Ectodermal cell (in vitro differentiated cells): ENCODE results near the gene MYOZ2.

Source experiments
- H3K27ac ChIP-seq: 2 replicates; pipeline ENCODE4 v1.7.0; 2013; ENCODE audit warnings: mild to moderate bottlenecking, low read depth, low read length; ENCODE audit not compliant: insufficient read depth, poor library complexity, severe bottlenecking
- H3K27me3 ChIP-seq: 2 replicates; pipeline ENCODE4 v1.7.0; 2013; ENCODE audit warnings: mild to moderate bottlenecking, low read length; ENCODE audit not compliant: insufficient read depth, control insufficient read depth, poor library complexity, severe bottlenecking
- H3K36me3 ChIP-seq: one replicate; pipeline ENCODE4 v1.7.0; 2013; ENCODE audit warnings: low read length; ENCODE audit not compliant: control insufficient read depth, insufficient read depth
- H3K4me1 ChIP-seq: one replicate; pipeline ENCODE4 v1.7.0; 2013; ENCODE audit warnings: low read length; ENCODE audit not compliant: control insufficient read depth, insufficient read depth
- H3K4me3 ChIP-seq: 2 replicates; pipeline ENCODE4 v1.7.0; 2013; ENCODE audit warnings: low read depth, low read length, control low read depth; ENCODE audit not compliant: insufficient read depth
- H3K9me3 ChIP-seq: 2 replicates; pipeline ENCODE4 v1.7.0; 2013; ENCODE audit warnings: mild to moderate bottlenecking, low read length, moderate library complexity; ENCODE audit not compliant: control insufficient read depth
- WGBS, 2 experiments: methylation state at CpG; one replicate each; pipeline ENCODE4 v1.1.7; 2013; ENCODE audit warnings: missing lambda C conversion rate in 2 of 2; 5-methylcytosine and 5-hydroxymethylcytosine counted together

MYOZ2 gene

GRCh38 chr4:119212234-119212963 lies 76.8 kb downstream of the MYOZ2 start, which contains the start of gene USP53:
USP53 (plus strand) TSS chr4:119212713; CDS start chr4:119239760, 27,047 bp downstream.
- peaks cover 3% of the 10 kb centered on the region for H3K27me3 ChIP-seq
- WGBS, 2 experiments, result 0% methylated on average over 55 of the region's 55 CpGs

GRCh38 chr4:119212964-119213606 lies 77.5 kb downstream of the MYOZ2 start:
- peak overlapping the region; percentile 76 for H3K4me3 ChIP-seq
- H3K27me3 ChIP-seq, result peaks cover 3% of the 10 kb centered on the region
- H3K4me1 ChIP-seq, result no peaks in the 10 kb centered on the region
- 0 to 1% methylated on average over 24 of the region's 24 CpGs for WGBS, 2 experiments
- no peaks in the 10 kb centered on the region for H3K9me3 ChIP-seq
- no peaks in the 10 kb centered on the region for H3K36me3 ChIP-seq
- peak overlapping the region; percentile 93 for H3K27ac ChIP-seq

More at GRCh38 chr4:119212234-119212963, 76.8 kb downstream of the MYOZ2 start, which contains the start of gene USP53:
- Histone ChIP-seq H3K4me1 (no peaks in the 10 kb centered on the region), H3K9me3 (no peaks in the 10 kb centered on the region), H3K27ac (peak within 1 kb of the TSS; percentile 93), H3K4me3 (peak within 1 kb of the TSS; percentile 76), H3K36me3 (no peaks in the 10 kb centered on the region)

DNA sequence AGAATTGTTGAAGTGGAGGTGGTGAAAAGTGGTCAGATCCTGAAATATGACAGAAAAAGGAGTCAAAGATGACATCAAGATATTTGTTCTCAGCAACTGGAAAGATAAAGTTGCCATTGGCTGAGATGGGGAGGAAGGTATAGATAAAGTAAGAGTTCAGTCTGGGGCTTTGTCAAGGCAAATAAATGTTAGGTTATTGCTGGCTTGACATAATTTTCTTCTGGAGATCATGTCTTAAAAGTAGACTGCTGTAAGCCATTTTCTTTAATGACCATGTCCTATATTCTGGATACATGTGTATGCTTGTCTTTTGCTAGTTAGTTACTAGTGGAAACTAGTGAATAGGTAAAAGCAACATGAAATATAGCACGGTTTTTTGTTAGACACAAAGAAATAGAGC lies 82.5 kb downstream of the MYOZ2 start:
- Histone ChIP-seq H3K27ac (no peak overlapping the region), H3K4me3 (no peak overlapping the region), H3K36me3 (no peaks in the 10 kb centered on the region), H3K4me1 (no peaks in the 10 kb centered on the region), H3K9me3 (no peaks in the 10 kb centered on the region), H3K27me3 (no peaks in the 10 kb centered on the region)
- WGBS, 2 experiments, result 93 to 100% methylated on average over 1 of the region's 1 CpG

- Histone ChIP-seq H3K4me3 (no peak overlapping the region), H3K9me3 (no peaks in the 10 kb centered on the region), H3K4me1 (no peaks in the 10 kb centered on the region), H3K36me3 (no peaks in the 10 kb centered on the region), H3K27ac (no peak overlapping the region), H3K27me3 (no peaks in the 10 kb centered on the region)
- 79 to 81% methylated on average over 4 of the region's 4 CpGs for WGBS, 2 experiments
Measured at GRCh38 chr4:119221412-119221811, 85.8 kb downstream of the MYOZ2 start.

GRCh38 chr4:119227690-119228089 lies 92.1 kb downstream of the MYOZ2 start:
- no peak overlapping the region for H3K27ac ChIP-seq
- H3K4me1 ChIP-seq, result no peaks in the 10 kb centered on the region
- H3K4me3 ChIP-seq, result no peak overlapping the region
- H3K9me3 ChIP-seq, result no peaks in the 10 kb centered on the region
- H3K36me3 ChIP-seq, result no peaks in the 10 kb centered on the region
- no peaks in the 10 kb centered on the region for H3K27me3 ChIP-seq

- Histone ChIP-seq H3K9me3 (no peaks in the 10 kb centered on the region), H3K27me3 (no peaks in the 10 kb centered on the region), H3K4me1 (no peaks in the 10 kb centered on the region), H3K36me3 (no peaks in the 10 kb centered on the region), H3K27ac (no peak overlapping the region), H3K4me3 (no peak overlapping the region)
- WGBS, 2 experiments, result 100% methylated on average over 2 of the region's 3 CpGs; no CpG with 5 or more reads in 1 of the 2 experiments
Measured at GRCh38 chr4:119228406-119228805, 92.8 kb downstream of the MYOZ2 start.

- Histone ChIP-seq H3K36me3 (no peaks in the 10 kb centered on the region), H3K27ac (no peak overlapping the region), H3K9me3 (no peaks in the 10 kb centered on the region), H3K4me3 (no peak overlapping the region), H3K27me3 (no peaks in the 10 kb centered on the region), H3K4me1 (no peaks in the 10 kb centered on the region)
- WGBS, 2 experiments, result 92 to 97% methylated on average over 3 to 4 of the region's 4 CpGs
Measured at GRCh38 chr4:119229908-119230687, 94.5 kb downstream of the MYOZ2 start.

DNA sequence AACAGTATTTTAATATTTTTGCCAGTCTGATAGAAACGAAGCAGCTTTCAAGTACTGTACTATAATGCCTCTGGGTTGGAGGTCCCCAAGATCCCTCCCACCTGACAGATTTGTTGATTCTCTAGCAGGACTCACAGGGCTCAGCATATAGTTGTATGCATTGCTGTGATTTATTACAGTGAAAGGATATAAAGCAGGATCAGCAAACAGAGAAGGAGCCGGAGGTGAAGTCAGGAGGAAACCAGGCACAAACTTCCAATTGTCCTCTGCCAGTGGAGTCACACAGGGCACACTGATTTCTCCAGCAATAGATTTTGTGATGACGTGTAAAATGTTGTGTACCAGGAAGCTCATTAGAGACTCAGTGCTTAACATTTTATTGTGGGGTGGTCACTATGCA lies 95.9 kb downstream of the MYOZ2 start:
- no peaks in the 10 kb centered on the region for H3K36me3 ChIP-seq
- H3K4me1 ChIP-seq, result no peaks in the 10 kb centered on the region
- H3K9me3 ChIP-seq, result no peaks in the 10 kb centered on the region
- no peak overlapping the region for H3K4me3 ChIP-seq
- WGBS, 2 experiments, result 83 to 91% methylated on average over 3 of the region's 3 CpGs
- H3K27ac ChIP-seq, result no peak overlapping the region
- H3K27me3 ChIP-seq, result no peaks in the 10 kb centered on the region

- Histone ChIP-seq H3K27ac (no peak overlapping the region), H3K9me3 (no peaks in the 10 kb centered on the region), H3K4me3 (no peak overlapping the region), H3K27me3 (no peaks in the 10 kb centered on the region), H3K4me1 (no peaks in the 10 kb centered on the region), H3K36me3 (no peaks in the 10 kb centered on the region)
- 100% methylated on average over 1 of the region's 1 CpG; no CpG with 5 or more reads in 1 of the 2 experiments for WGBS, 2 experiments
Measured at GRCh38 chr4:119232286-119232685, 96.7 kb downstream of the MYOZ2 start.

DNA sequence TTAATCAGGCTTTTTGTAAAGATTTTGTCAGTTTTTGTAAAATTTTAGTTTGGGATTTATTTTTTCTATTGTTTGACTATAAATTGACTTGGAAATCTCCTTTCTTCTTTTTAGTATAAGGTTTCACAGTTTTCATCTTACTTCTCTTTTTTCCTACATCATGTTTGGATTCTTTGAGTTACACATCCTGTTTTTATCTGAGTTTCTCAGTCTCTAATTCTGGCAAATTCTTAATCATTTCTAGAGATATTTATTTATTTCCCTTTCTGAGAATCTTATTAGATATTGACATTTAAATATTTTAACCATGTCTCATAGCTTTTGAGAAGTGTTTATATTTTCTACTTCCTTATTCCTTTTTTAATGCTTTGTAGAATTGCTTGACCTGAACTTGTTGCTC lies 97.6 kb downstream of the MYOZ2 start:
- Histone ChIP-seq H3K27me3 (no peaks in the 10 kb centered on the region), H3K9me3 (no peaks in the 10 kb centered on the region), H3K36me3 (no peaks in the 10 kb centered on the region), H3K4me1 (no peaks in the 10 kb centered on the region), H3K4me3 (no peak overlapping the region), H3K27ac (no peak overlapping the region)
